Neural progenitor cell (in vitro differentiated cells): ENCODE results near the gene PLVAP.

ENCODE experiments used
- EZH2 ChIP-seq: fragments of 200-600 bp; sonication (generic); IDR thresholded peaks from 2 replicates; pipeline ENCODE4 v1.6.1; 2017; ENCODE audit warnings: antibody characterized with exemption, mild to moderate bottlenecking, moderate library complexity
- EZH2phosphoT487 ChIP-seq: fragments of 200-600 bp; sonication (generic); IDR thresholded peaks from 2 replicates; pipeline ENCODE4 v1.6.1; 2017; ENCODE audit warnings: antibody characterized with exemption
- TF ChIP-seq, protein P1 (sequence below): fragments of 200-600 bp; sonication (generic); IDR thresholded peaks from 2 replicates; pipeline ENCODE4 v1.5.1; 2017; ENCODE audit warnings: antibody characterized with exemption, mild to moderate bottlenecking

DNA sequence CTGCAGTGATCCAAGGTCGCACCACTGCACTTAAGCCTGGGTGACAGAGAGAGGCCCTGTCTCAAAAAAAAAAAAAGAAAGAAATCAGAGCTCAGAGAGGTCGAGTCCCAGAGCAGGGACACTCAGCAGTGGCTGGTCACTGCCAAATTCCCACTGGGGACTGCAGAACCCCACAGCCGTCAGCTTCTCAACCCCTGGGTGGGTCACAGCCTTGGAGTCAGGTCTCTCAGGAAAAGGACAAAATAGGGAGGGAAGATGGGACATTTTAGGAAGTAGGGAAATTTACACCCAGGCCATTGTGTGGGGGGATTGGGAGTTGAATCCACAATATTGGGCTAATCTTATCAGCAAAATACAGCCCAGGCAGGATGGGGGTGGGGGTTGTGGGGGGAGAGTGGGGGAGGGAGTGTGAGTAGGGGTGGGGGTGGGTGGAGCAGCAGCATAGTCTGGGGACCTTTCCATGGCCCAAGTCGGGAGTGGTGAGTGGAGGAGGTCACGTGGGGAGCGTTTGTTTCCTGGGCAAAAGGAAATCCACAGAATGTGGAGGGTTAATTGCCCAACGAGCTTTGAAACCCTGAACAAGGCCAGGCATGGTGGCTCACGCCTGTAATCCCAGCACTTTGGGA, 21.9 kb upstream of the PLVAP start:
- TF ChIP-seq, protein P1, sequence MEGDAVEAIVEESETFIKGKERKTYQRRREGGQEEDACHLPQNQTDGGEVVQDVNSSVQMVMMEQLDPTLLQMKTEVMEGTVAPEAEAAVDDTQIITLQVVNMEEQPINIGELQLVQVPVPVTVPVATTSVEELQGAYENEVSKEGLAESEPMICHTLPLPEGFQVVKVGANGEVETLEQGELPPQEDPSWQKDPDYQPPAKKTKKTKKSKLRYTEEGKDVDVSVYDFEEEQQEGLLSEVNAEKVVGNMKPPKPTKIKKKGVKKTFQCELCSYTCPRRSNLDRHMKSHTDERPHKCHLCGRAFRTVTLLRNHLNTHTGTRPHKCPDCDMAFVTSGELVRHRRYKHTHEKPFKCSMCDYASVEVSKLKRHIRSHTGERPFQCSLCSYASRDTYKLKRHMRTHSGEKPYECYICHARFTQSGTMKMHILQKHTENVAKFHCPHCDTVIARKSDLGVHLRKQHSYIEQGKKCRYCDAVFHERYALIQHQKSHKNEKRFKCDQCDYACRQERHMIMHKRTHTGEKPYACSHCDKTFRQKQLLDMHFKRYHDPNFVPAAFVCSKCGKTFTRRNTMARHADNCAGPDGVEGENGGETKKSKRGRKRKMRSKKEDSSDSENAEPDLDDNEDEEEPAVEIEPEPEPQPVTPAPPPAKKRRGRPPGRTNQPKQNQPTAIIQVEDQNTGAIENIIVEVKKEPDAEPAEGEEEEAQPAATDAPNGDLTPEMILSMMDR, result no peak
- TF ChIP-seq EZH2, result no peak
- TF ChIP-seq EZH2phosphoT487, result no peak
